NCI-H128 (cell line): ENCODE data around the gene IFIT2.
"Not testable (repeated sequence)": the region's sequence is repeated elsewhere in the genome, so short reads cannot be mapped to it uniquely, and the experiment has no call there.

ENCODE experiments used
- DNase-seq: peaks from one replicate; lab custom pipeline; 2025; ENCODE audit not compliant: unreplicated experiment; lab: John Stamatoyannopoulos, UW

The IFIT2 gene

DNA sequence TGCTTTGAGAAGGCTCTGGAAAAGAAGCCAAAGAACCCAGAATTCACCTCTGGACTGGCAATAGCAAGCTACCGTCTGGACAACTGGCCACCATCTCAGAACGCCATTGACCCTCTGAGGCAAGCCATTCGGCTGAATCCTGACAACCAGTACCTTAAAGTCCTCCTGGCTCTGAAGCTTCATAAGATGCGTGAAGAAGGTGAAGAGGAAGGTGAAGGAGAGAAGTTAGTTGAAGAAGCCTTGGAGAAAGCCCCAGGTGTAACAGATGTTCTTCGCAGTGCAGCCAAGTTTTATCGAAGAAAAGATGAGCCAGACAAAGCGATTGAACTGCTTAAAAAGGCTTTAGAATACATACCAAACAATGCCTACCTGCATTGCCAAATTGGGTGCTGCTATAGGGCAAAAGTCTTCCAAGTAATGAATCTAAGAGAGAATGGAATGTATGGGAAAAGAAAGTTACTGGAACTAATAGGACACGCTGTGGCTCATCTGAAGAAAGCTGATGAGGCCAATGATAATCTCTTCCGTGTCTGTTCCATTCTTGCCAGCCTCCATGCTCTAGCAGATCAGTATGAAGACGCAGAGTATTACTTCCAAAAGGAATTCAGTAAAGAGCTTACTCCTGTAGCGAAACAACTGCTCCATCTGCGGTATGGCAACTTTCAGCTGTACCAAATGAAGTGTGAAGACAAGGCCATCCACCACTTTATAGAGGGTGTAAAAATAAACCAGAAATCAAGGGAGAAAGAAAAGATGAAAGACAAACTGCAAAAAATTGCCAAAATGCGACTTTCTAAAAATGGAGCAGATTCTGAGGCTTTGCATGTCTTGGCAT, 4.8 kb downstream of the IFIT2 start:
- DNase-seq = no peak

DNA sequence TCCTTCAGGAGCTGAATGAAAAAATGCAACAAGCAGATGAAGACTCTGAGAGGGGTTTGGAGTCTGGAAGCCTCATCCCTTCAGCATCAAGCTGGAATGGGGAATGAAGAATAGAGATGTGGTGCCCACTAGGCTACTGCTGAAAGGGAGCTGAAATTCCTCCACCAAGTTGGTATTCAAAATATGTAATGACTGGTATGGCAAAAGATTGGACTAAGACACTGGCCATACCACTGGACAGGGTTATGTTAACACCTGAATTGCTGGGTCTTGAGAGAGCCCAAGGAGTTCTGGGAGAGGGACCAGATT, 5.4 kb downstream of the IFIT2 start:
- DNase-seq = no peak

DNA sequence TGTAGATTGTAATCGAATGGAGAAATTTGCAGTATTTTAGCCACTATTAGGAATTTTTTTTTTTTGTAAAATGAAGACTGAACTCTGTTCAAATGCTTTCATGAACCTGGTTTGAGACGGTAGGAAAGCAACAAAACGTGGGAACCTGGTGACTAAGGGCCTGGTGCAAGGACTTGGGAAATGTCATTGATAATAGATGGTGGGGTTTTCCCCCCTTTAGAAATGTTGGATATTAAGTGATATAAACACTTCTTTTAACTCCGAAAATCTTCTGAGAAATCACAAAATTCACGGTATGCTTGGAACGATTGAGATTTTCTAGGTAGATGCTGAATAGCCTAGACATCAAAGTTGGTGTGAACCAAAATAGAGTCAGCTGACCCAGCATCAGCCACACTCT, 6.4 kb downstream of the IFIT2 start:
- DNase-seq = no peak

DNA sequence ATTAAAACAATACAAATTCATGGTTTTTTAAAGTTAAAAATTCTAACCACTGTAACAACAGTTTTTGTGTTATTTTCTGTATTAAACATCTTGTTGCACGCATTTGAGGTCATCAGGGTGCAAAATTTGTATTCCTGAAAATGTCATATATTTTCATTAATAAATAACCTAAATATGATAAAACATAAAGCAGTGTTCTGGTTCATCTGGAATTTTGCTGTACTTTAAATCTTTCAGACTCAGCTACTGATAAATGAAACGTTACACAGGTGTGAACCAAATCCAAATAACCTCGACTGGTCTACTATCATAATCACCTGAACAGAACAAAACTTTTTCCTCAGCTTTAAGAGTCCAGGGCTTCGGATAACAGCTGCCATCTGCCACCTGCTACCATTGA, 6.9 kb downstream of the IFIT2 start:
- no peak for DNase-seq

DNA sequence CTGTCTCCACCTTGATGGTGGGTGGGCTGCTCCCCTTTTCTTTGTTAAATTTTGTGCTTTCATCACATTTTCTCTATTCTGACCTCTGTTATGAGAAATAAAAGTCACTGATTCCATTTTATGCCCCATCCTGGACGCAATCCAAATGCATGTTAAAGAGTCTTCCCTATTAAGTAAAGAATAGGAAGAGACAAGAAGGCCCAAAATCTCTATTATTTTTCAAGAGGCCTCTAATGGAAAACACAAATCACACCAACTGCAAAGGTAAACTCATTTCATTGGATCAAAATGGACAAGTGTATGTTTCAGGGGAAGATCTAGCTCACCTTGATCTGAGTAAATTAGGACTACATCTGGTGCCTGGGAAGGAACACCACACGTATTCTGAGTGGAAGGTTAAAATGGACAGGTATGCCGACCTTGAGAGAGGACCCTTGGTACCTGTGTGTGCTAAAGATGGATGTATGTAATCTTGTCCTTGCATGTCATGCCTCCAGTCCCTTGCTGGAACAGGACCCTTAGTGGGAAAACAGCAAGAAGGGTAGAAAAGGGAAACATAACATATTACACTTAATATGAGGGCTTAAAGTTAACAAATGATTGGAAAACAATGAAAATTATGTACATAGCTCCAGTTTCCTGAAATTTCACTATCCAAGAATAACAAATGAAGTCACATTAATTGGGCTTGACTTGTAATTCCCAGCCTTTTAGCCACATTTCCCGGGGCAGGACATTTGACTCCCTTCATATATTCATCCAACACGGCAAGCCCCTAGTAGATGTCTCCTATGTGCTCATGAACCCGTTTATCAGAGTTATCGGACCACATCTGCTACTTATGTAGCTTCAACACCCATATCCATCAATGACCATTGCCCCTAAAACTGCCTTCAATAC, 7.6 kb downstream of the IFIT2 start:
- DNase-seq = no peak

DNA sequence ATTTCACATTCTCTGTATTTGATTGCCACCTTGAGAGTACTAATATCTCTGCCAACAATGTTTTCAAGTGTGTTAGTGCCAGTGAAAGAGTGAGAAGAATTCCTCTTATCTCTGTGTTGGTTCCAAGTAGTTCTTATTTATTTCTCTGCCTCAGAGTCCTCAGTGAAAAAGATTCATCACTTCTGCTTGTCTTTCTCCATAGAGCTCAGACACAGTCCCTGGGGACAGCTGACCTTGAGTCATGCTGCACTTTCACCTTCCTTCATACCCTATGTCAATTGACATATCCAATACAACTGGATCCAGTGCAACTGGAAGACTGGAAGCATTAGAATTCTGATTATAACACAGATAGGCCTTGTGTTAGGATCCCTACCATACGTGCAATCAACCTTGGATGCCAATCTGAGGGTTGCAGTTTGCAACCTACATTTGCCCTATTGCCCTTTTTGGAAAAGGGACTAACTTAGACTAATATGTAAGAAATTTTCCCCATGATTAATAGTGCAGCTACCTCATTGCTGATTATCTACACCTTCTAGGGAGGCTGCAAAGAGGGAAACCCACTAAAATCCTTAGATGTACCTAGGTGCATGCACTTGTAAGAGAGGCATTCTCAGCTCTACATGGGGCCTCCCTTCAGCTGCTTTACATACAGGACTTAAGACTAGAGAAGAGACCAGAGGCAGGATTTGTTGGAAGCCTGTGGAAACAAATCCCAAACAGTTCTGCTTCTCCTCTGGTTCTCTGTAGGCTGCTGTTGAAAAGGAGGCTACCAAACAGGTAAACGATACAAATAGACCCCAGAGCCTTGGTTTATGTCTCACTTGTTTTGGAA, 8.4 kb downstream of the IFIT2 start:
- DNase-seq = no peak

DNA sequence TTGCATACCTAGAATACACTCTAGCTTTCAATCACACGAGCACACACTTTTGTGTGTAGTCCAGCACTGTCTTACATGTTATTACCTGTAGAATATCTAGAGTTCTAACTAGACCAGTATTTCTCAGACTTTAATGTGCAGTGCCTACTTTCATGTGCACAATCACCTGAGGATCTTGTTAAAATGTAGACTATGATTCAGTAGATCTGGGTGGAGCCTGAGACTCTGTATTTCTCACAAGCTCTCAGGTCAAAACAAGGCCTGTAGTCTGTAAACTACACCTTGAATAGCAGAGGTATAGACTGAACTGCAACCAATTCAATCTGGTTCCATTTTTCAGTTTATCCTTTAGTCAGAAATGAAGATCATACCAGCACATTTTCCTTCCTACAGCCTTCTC, 11.1 kb downstream of the IFIT2 start:
- no peak for DNase-seq

DNA sequence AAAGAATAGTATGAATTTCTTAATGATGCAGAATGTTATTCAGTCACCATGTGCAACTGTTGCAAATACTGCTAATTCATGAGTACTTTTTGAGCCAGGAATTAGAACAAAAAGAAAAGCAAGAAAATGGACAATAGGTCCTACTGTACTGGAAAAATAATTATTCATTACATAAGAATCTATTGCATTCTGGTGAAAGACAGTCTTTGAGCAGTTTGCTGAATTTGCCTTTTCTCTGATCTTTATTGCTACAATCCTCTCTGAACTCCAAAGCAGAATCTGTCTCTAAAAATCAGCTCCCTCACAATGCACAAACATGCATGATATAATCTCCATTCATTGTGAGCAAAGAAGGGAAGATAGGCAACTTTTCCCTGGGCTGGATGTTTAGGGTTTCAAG, 12.8 kb downstream of the IFIT2 start:
- DNase-seq = no peak

DNA sequence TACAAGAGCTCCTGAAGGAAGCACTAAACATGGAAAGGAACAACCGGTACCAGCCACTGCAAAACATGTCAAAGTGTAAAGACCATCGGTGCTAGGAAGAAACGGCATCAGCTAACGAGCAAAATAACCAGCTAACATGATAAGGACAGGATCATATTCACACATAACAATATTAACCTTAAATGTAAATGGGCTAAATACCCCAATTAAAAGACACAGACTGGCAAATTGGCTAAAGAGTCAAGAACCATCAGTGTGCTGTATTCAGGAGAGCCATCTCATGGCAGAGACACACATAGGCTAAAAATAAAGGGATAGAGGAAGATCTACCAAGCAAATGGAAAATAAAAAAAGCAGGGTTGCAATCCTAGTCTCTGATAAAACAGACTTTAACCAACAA, 16.2 kb downstream of the IFIT2 start:
- not testable (repeated sequence) for DNase-seq

DNA sequence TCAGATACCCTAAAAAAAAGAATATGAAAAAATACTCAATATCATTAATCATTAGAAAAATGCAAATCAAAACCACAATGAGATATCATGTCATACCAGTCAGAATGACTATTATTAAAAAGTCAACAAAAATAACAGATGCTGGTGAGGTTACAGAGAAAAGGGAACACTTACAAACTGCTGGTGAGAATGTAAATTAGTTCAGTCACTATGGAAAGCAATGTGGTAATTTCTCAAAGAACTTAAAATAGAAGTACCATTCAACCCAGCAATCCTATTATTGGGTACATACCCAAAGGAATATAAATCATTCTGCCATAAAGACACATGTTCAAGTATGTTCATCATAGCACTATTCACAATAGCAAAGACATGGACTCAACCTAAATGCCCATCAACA, 23.2 kb downstream of the IFIT2 start:
- not testable (repeated sequence) for DNase-seq

DNA sequence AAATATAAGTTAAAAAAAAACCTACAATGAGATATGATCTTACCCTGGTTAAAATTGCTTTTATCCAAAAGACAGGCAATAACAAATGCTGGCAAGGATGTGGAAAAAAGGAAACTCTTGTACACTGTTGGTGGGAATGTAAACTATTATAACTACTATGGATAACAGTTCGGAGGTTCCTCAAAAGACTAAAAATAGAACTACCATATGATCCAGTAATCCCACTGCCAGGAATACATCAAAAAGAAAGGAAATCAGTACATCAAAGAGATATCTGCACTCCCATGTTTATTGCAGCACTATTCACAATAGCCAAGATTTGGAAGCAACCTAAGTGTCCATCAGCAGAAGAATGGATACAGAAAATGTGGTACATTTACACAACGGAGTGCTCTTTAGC, 24.0 kb downstream of the IFIT2 start:
- not testable (repeated sequence) for DNase-seq

DNA sequence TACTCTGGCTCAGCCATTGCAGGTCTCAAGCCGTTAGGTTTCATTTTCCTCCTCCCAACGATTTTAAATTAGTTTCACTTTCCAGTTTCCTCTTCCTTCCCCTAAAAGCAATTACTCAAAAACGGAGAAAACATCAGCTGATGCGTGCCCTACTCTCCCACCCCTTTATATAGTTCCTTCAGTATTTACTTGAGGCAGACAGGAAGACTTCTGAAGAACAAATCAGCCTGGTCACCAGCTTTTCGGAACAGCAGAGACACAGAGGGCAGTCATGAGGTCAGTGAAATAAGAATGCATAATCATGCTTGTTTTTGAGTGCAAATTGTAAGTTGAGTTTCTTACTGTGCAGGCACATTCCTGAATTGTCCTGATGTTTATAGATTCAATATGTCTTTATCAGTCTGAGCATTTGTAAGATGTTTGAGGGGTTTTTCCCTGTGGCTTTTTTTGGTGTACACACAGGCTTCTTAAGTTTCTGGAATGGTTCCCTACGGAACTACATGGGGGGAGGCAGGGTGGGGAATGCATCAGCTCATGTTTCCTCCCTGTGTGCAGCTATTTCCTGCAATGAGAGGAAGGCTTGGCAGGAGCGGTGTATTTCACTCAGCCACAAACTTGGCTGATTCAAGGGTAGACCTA, 26.1 kb downstream of the IFIT2 start, which contains the start of gene IFIT3:
IFIT3 (plus strand) TSS at position 195 of the 639 bp plus-strand sequence; CDS start at position 272, 77 bp downstream.
- no peak for DNase-seq

DNA sequence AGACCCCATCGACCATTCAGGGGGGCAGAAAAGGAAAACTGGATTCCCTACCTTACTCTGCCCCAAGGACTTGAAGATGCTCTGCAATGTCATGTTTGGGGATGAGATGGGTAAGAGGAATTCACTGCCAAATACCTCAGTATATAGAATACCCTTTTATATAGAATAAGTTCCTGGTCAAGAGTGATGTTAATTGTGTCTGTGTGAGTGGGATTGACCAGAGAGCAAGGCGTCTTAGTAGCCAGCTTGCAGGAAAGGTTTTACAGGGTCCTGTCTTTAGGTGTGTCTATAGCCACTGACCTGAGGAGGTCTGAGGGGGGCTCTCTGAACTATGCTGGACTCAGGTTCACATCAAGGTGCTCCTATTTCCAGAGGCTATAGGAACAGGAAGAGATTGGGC, 27.3 kb downstream of the IFIT2 start:
- DNase-seq = no peak

DNA sequence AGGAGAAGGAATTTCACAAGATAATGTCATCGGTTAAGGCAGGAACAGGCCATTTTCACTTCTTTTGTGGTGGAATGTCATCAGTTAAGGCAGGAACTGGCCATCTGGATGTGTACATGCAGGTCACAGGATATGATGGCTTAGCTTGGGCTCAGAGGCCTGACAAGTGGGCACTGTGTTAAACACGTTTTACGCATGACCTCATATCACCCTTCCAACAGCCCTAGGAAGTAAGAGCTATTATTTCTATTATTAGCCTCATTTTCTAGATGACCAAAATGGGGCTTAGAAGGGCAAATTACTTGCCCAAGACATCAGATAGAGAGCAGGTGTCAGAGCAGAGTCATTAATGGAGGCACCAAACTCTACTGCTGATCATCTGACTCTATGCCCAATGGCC, 28.2 kb downstream of the IFIT2 start:
- not testable (repeated sequence) for DNase-seq

DNA sequence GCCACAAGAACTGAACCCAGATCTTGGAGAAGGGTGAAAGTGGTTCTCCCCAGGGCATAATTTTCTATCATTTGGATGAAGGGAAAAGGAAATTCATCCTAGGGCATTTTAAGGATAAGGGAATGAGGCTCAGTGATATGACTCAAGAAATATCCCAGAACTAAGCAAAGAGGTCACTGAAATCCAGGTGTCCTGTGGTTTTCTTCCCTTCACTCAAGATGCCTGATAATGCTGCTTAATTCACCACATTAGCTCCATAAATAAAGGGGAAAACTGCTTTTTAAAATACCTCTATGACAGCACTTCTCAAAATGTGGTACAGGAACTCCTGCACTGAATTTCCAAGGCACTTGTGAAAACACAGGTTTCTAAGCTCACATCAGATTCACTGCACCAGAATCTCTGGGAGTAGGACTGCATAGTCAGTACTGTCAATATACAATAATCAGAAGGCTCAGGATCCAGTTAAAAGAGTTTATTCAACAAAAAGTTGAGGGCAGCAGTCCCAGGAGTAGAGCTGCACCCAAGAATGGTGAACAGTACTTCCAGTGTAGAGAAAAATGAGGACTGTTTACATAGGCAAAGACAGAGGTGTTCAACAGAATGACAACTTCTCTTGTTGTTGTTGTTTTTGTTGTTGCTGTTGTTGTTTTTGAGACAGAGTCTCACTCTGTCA, 28.8 kb downstream of the IFIT2 start:
- no peak for DNase-seq

DNA sequence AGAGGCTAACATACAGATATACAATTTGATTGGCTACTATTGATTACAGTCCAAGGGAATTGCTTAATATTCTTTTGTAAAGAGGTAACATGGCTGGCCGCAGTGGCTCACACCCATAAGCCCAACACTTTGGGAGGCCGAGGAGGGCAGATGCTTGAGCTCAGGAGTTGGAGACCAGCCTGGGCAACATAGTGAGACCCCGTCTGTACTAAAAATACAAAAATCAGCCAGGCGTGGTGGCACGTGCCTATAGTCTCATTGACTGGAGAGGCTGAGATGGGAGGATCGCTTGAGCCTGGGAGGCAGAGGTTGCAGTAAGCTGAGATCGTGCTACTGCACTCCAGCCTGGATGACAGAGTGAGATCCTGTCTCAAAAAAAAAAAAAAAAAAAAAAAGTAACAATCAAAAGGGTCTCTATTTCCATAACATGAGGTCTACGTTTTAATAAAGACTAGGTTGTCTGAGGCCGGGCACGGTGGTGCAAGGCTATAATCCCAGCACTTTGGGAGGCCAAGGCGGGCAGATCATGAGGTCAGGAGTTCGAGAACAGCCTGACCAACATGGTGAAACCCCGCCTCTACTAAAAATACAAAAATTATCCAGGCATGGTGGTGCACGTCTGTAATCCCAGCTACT, 29.8 kb downstream of the IFIT2 start:
- not testable (repeated sequence) for DNase-seq

DNA sequence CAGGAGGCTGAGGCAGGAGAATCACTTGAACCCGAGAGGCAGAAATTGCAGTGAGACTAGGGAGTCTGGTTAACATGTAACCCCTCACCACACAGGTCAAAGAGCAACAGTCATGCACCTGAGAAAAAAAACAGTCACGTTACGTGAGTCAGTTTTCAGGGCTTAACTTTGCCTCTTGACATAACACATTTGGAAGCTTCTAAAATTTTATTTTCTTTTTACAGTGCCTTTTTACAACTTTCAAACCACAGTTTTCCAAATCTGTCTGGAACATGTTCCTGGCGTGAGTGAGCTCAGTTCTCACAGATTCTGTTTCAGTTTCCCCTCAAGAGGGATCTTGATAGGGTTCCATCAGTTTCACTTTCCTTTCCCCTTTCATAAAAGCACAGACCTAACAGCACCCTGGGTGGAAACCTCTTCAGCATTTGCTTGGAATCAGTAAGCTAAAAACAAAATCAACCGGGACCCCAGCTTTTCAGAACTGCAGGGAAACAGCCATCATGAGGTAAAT, 30.3 kb downstream of the IFIT2 start:
- DNase-seq = no peak

DNA sequence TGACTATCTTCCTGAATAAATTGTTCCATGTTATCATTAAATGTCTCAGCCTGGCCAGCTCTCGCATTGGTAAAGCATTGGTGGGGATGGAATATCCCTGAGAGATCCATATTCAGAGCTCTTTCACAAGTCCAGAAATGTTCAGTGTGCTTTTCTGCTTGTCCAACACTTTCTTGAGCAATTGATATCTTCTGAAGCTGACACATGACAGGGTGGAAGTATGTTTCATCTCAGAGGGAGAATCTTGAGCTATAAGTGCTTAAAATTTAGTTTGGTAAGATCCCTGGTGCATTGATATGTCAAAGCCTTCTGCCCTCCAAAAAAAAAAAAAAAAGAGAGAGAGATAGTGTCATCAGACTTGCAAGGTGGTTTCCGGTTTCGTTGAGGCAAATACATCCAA, 33.4 kb downstream of the IFIT2 start:
- no peak for DNase-seq

DNA sequence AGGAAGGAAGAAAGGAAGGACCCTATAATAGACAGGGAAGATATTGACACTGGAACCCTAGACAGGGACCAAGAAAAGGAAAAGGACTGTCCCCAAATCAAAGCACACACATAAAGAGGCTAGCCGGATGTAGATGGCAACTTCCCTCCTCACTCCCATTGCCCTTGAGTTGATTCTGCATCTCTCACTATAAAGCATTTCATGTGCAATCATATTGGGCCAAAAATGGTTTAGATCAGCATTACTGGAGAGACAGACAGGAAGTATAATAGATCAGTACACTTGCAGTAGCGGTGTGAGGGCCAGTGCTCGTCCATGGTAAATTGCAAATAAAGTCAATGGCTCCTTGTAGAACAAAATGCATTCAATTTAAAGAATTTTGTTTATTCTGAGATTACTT, 34.4 kb downstream of the IFIT2 start:
- no peak for DNase-seq

DNA sequence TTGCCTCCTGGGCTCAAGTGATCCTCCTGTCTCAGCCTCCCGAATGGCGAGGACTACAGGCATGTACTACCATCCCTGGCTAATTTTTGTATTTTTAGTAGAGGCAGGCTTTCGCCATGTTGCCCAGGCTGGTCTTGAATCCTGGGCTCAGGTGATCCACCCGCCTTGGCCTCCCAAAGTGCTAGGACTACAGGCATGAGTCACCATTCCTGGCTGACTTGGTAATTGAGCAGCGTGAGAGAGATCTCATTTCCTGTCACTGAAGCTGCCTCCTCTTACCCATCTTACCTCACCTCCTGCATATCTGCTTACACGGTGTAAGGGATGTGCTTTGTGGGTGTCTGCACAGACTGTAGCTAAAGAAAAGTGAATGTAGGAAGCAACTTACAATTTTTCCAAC, 35.6 kb downstream of the IFIT2 start:
- no peak for DNase-seq
